GM23338 (cell line): Measurements from ENCODE around the gene NUP50. TPM values are rescaled to one million over a fixed set of nuclear protein-coding genes. Genes with fewer than 3 reads are reported as not detected.

ENCODE experiments used
- ATAC-seq: fragments of 200-7000 bp; cut with Tn5 transposase; 3 replicates; pipeline ENCODE4 v1.9.1; 2020
- DNase-seq: peaks from one replicate; pipeline ENCODE4 v3.0.0-alpha.2; 2015; ENCODE audit warnings: low spot score
- H2AFZ ChIP-seq: fragments of 200-600 bp; sonication (generic); 2 replicates; pipeline ENCODE4 v1.8.0; 2016; ENCODE audit warnings: antibody characterized with exemption, mild to moderate bottlenecking, moderate library complexity
- H3F3A ChIP-seq: fragments of 200-600 bp; sonication (generic); replicated peaks from 2 replicates; pipeline ENCODE4 v1.8.0; 2017; ENCODE audit warnings: antibody characterized with exemption, mixed run types, low read depth
- H3K27ac ChIP-seq: fragments of 200-600 bp; sonication (generic); 2 replicates; pipeline ENCODE4 v1.6.1; 2016; ENCODE audit warnings: low read depth
- H3K27me3 ChIP-seq: fragments of 200-600 bp; sonication (generic); 2 replicates; pipeline ENCODE4 v1.8.0; 2016; ENCODE audit warnings: mild to moderate bottlenecking, mixed run types, moderate library complexity; ENCODE audit not compliant: insufficient read depth
- H3K36me3 ChIP-seq: fragments of 200-600 bp; sonication (generic); 2 replicates; pipeline ENCODE4 v1.8.0; 2016; ENCODE audit warnings: mild to moderate bottlenecking; ENCODE audit not compliant: insufficient read depth
- H3K4me1 ChIP-seq: fragments of 200-600 bp; sonication (generic); 2 replicates; pipeline ENCODE4 v1.8.0; 2016; ENCODE audit warnings: mild to moderate bottlenecking, moderate library complexity; ENCODE audit not compliant: insufficient read depth
- H3K4me2 ChIP-seq: fragments of 200-600 bp; sonication (generic); 2 replicates; pipeline ENCODE4 v1.7.1; 2017; ENCODE audit warnings: mixed run types
- H3K4me3 ChIP-seq: fragments of 200-600 bp; sonication (generic); 2 replicates; pipeline ENCODE4 v1.6.1; 2016; ENCODE audit warnings: mixed run types
- H3K79me2 ChIP-seq: fragments of 200-600 bp; sonication (generic); replicated peaks from 2 replicates; pipeline ENCODE4 v1.8.0; 2017; ENCODE audit warnings: mild to moderate bottlenecking; ENCODE audit not compliant: insufficient read depth
- H3K9me2 ChIP-seq: fragments of 200-600 bp; sonication (generic); 2 replicates; pipeline ENCODE4 v1.8.0; 2017; ENCODE audit not compliant: insufficient read depth
- H4K20me1 ChIP-seq: fragments of 200-600 bp; sonication (generic); replicated peaks from 2 replicates; pipeline ENCODE4 v1.8.0; 2017; ENCODE audit warnings: mild to moderate bottlenecking; ENCODE audit not compliant: insufficient read depth
- H3K27ac Mint-ChIP-seq: 2 replicates; pipeline ENCODE4 v1.8.0; 2020; ENCODE audit warnings: inconsistent platforms, mild to moderate bottlenecking, moderate library complexity, mixed read lengths
- H3K27me3 Mint-ChIP-seq: 3 replicates; pipeline ENCODE4 v1.8.0; 2022; ENCODE audit warnings: low read depth, mild to moderate bottlenecking, moderate library complexity, mixed read lengths, inconsistent platforms; ENCODE audit not compliant: insufficient read depth, poor library complexity
- H3K36me3 Mint-ChIP-seq: 3 replicates; pipeline ENCODE4 v1.8.0; 2021; ENCODE audit warnings: low read depth, mild to moderate bottlenecking, inconsistent platforms, moderate library complexity, mixed read lengths
- H3K4me1 Mint-ChIP-seq: 3 replicates; pipeline ENCODE4 v1.8.0; 2020; ENCODE audit warnings: mild to moderate bottlenecking, inconsistent platforms, mixed read lengths
- H3K4me3 Mint-ChIP-seq: 3 replicates; pipeline ENCODE4 v1.8.0; 2021; ENCODE audit warnings: moderate library complexity, mild to moderate bottlenecking, inconsistent platforms, mixed read lengths
- H3K9me3 Mint-ChIP-seq: 3 replicates; pipeline ENCODE4 v1.8.0; 2020; ENCODE audit warnings: moderate library complexity, mild to moderate bottlenecking, inconsistent platforms, mixed read lengths
- CTCF ChIP-seq, 2 experiments: fragments of 200-600 bp in 1 of 2; sonication (generic) in 1 of 2; conservative IDR thresholded peaks; 2 replicates each; pipeline versions ENCODE4 v1.5.1 to v1.6.1; 2016 to 2017; ENCODE audit warnings: antibody characterized with exemption in 2 of 2, low read depth in 2 of 2, mild to moderate bottlenecking in 2 of 2, moderate library complexity in 1 of 2
- EZH2 ChIP-seq: fragments of 200-600 bp; sonication (generic); IDR thresholded peaks from one replicate; pipeline ENCODE4 v1.8.0; 2017; ENCODE audit warnings: antibody characterized with exemption, mild to moderate bottlenecking, low read depth; ENCODE audit not compliant: unreplicated experiment
- EZH2phosphoT487 ChIP-seq: fragments of 200-600 bp; sonication (generic); IDR thresholded peaks from one replicate; pipeline ENCODE4 v1.8.1; 2018; ENCODE audit warnings: antibody characterized with exemption; ENCODE audit not compliant: unreplicated experiment
- JUNB ChIP-seq: IDR thresholded peaks from one replicate; pipeline ENCODE4 v1.6.1; 2016; ENCODE audit warnings: antibody characterized with exemption; ENCODE audit not compliant: unreplicated experiment
- NANOG ChIP-seq: IDR thresholded peaks from 2 replicates; pipeline ENCODE4 v1.6.1; 2016; ENCODE audit warnings: antibody characterized with exemption, borderline replicate concordance
- POLR2AphosphoS5 ChIP-seq: IDR thresholded peaks from 2 replicates; pipeline ENCODE4 v1.6.1; 2016; ENCODE audit warnings: antibody characterized with exemption, low read depth
- REST ChIP-seq: IDR thresholded peaks from one replicate; pipeline ENCODE4 v1.6.1; 2018; ENCODE audit warnings: antibody characterized with exemption; ENCODE audit not compliant: unreplicated experiment
- ZNF462 ChIP-seq: fragments of 250-450 bp; sonication (Bioruptor Pico); IDR thresholded peaks from 2 replicates; pipeline ENCODE4 v1.5.0; 2020; ENCODE audit warnings: mild to moderate bottlenecking, moderate library complexity
- polyA plus RNA-seq: library from polyadenylated mRNA; unstranded; fragments of >200 nt; fragmentation: Nextera tagmentation; extraction: Ambion mirVana; gene quantifications from 2 replicates; pipeline ENCODE4 v1.2.1, GENCODE V29; 2016
- total RNA-seq: library from RNA; depleted of rRNA; stranded (reverse); fragments of >200 nt; shearing (Covaris generic); gene quantifications from 2 replicates; pipeline ENCODE4 v1.2.3, GENCODE V29; 2014

NUP50 gene
- total and polyA plus RNA-seq, 2 experiments from 2014 or later: 45.9 to 96.6 TPM

GRCh38 chr22:45225732-45226502 lies 62.2 kb downstream of the NUP50 start:
- Histone ChIP-seq H3F3A (no peaks in the 10 kb centered on the region), H3K4me3 (no peak overlapping the region), H3K4me1 (no peaks in the 10 kb centered on the region), H3K9me2 (no peaks in the 10 kb centered on the region), H3K36me3 (no peaks in the 10 kb centered on the region), H3K79me2 (peaks cover 23% of the 10 kb centered on the region), H3K27ac (0 out of 2 replicates have a peak overlapping the region, but pooled peaks have one; percentile 32), H3K4me2 (no peak overlapping the region), H4K20me1 (peaks cover 8% of the 10 kb centered on the region), H2AFZ (no peak overlapping the region), H3K27me3 (no peaks in the 10 kb centered on the region)
- no peak overlapping the region; the same call in 2 of the 3 replicates for H3K4me3 Mint-ChIP-seq
- peaks cover 9% of the 10 kb centered on the region for H3K27me3 Mint-ChIP-seq
- TF ChIP-seq NANOG (no peak), EZH2phosphoT487 (no peak)
- ATAC-seq (peak; percentile 21), DNase-seq (no peak)
- H3K36me3 Mint-ChIP-seq: no peaks in the 10 kb centered on the region
- peaks cover 36% of the 10 kb centered on the region for H3K4me1 Mint-ChIP-seq
- H3K27ac Mint-ChIP-seq: no peak overlapping the region; the same call in 1 of the 2 replicates
- no peaks in the 10 kb centered on the region; the same call in 2 of the 3 replicates for H3K9me3 Mint-ChIP-seq

GRCh38 chr22:45226503-45227186 lies 62.9 kb downstream of the NUP50 start:
- no peaks in the 10 kb centered on the region for H3F3A ChIP-seq
- no peak overlapping the region for H3K4me3 ChIP-seq
- H3K4me2 ChIP-seq: no peak overlapping the region
- Mint-ChIP-seq H3K4me3 (no peak overlapping the region; the same call in 2 of the 3 replicates), H3K36me3 (no peaks in the 10 kb centered on the region; the same call in 2 of the 3 replicates), H3K27me3 (peaks cover 11% of the 10 kb centered on the region), H3K4me1 (peaks cover 40% of the 10 kb centered on the region), H3K27ac (no peak overlapping the region), H3K9me3 (no peaks in the 10 kb centered on the region; the same call in 2 of the 3 replicates)
- 0 out of 2 replicates have a peak overlapping the region, but pooled peaks have one; percentile 32 for H3K27ac ChIP-seq
- no peaks in the 10 kb centered on the region for H3K36me3 ChIP-seq
- peaks cover 18% of the 10 kb centered on the region for H3K79me2 ChIP-seq
- H3K4me1 ChIP-seq: no peaks in the 10 kb centered on the region
- H4K20me1 ChIP-seq: peaks cover 11% of the 10 kb centered on the region
- no peaks in the 10 kb centered on the region for H3K27me3 ChIP-seq
- H2AFZ ChIP-seq: no peak overlapping the region
- H3K9me2 ChIP-seq: no peaks in the 10 kb centered on the region
- DNase-seq (no peak), ATAC-seq (no peak)
- TF ChIP-seq REST (no peak), ZNF462 (no peak), EZH2 (no peak), POLR2AphosphoS5 (no peak), JUNB (no peak), CTCF (conservative IDR thresholded peaks at IDR 0.05; ENCODE audit: low read depth in 2 of 2) (no peak)
